T-cell (primary cell): ENCODE data around the gene KCNH2. TPM values are rescaled to one million over a fixed set of nuclear protein-coding genes. Genes with fewer than 3 reads are reported as not detected.
"Not testable (repeated sequence)": the region's sequence is repeated elsewhere in the genome, so short reads cannot be mapped to it uniquely, and the experiment has no call there.

ENCODE experiments used
- ATAC-seq, 4 experiments: fragments of 200-7000 bp in 3 of 4; fragments of 150-1000 bp in 1 of 4; cut with Tn5 transposase; replicated peaks in 1 of 4; 1 replicate in 3 of 4; 2 replicates in 1 of 4; pipeline ENCODE4 v1.10.0; 2021; ENCODE audit warnings: moderate library complexity in 3 of 4, mild to moderate bottlenecking in 2 of 4, moderate number of reproducible peaks in 1 of 4
- CTCF ChIA-PET, 2 donors: fragments of 300-600 bp; sonication (Branson Sonifier 250); formaldehyde crosslinking; loops; one replicate each; lab custom pipeline; 2022; ENCODE audit warnings: antibody characterized with exemption in 2 of 2; lab: Charles Lee
- POLR2A ChIA-PET, 2 donors: fragments of 300-600 bp; sonication (Branson Sonifier 250); formaldehyde crosslinking; loops; one replicate each; lab custom pipeline; 2022; ENCODE audit warnings: antibody characterized with exemption in 2 of 2; lab: Charles Lee
- DNase-seq, 35 experiments: peaks; one replicate each; pipeline versions ENCODE4 v3.0.0 to v3.0.0-alpha.2; 2013 to 2023
- H3K27ac ChIP-seq: one replicate; pipeline ENCODE4 v1.5.1; 2013; ENCODE audit warnings: low read length
- H3K27me3 ChIP-seq, 2 experiments: replicated peaks in 1 of 2; 1 replicate in 1 of 2; 2 replicates in 1 of 2; pipeline versions ENCODE4 v1.6.1 to v1.7.0; 2013; ENCODE audit warnings: low read length in 1 of 2, mixed read lengths in 1 of 2; ENCODE audit not compliant: control insufficient read depth in 2 of 2, insufficient read depth in 2 of 2; ENCODE audit errors: extremely low read depth in 1 of 2
- H3K36me3 ChIP-seq, 2 donors: 1 replicate in 1 of 2; 2 replicates in 1 of 2; pipeline versions ENCODE4 v1.6.1 to v1.7.0; 2013; ENCODE audit warnings: low read length in 1 of 2; ENCODE audit not compliant: control insufficient read depth in 2 of 2, insufficient read depth in 1 of 2; ENCODE audit errors: extremely low read depth in 1 of 2
- H3K4me1 ChIP-seq, 2 experiments: 1 replicate in 1 of 2; 2 replicates in 1 of 2; pipeline versions ENCODE4 v1.6.1 to v1.7.0; 2013; ENCODE audit warnings: low read length in 2 of 2, mixed read lengths in 1 of 2; ENCODE audit not compliant: insufficient read depth in 2 of 2, control insufficient read depth in 1 of 2; ENCODE audit errors: extremely low read depth in 1 of 2
- H3K4me3 ChIP-seq, 2 donors: 1 replicate in 1 of 2; 2 replicates in 1 of 2; pipeline versions ENCODE4 v1.5.1 to v1.7.0; 2013; ENCODE audit warnings: mild to moderate bottlenecking in 2 of 2, low read length in 1 of 2, moderate library complexity in 1 of 2; ENCODE audit not compliant: control insufficient read depth in 1 of 2; ENCODE audit errors: extremely low read depth in 1 of 2
- H3K9me3 ChIP-seq: 2 replicates; pipeline ENCODE4 v1.7.0; 2013
- H3K27ac Mint-ChIP-seq, 2 donors: one replicate each; pipeline ENCODE4 v1.8.0; 2020 to 2021; ENCODE audit warnings: mild to moderate bottlenecking in 2 of 2, mixed read lengths in 2 of 2
- H3K27me3 Mint-ChIP-seq, 2 donors: one replicate each; pipeline ENCODE4 v1.8.0; 2021 to 2022; ENCODE audit warnings: mixed read lengths in 2 of 2
- H3K36me3 Mint-ChIP-seq: one replicate; pipeline ENCODE4 v1.8.0; 2021; ENCODE audit warnings: mixed read lengths
- H3K4me1 Mint-ChIP-seq, 3 donors: one replicate each; pipeline ENCODE4 v1.8.0; 2020 to 2022; ENCODE audit warnings: mixed read lengths in 3 of 3, mild to moderate bottlenecking in 1 of 3
- H3K4me3 Mint-ChIP-seq, 3 donors: one replicate each; pipeline ENCODE4 v1.8.0; 2020 to 2022; ENCODE audit warnings: mild to moderate bottlenecking in 3 of 3, mixed read lengths in 3 of 3, moderate library complexity in 3 of 3
- H3K9me3 Mint-ChIP-seq, 3 donors: one replicate each; pipeline ENCODE4 v1.8.0; 2020 to 2022; ENCODE audit warnings: mixed read lengths in 3 of 3
- WGBS: methylation state at CpG from one replicate; pipeline ENCODE4 v1.1.5; 2013; ENCODE audit warnings: missing lambda C conversion rate; ENCODE audit not compliant: insufficient coverage; 5-methylcytosine and 5-hydroxymethylcytosine counted together
- total RNA-seq, 35 experiments: library from RNA in 6 of 35; stranded (reverse) in 6 of 35; fragments of 120-200 nt in 1 of 35; gene quantifications; one replicate each; pipeline versions ENCODE4 v1.2.1 to v1.2.4 and lab custom pipeline; 2013 to 2026

KCNH2 gene
- total RNA-seq, 5 donors from 2014 or later (not counting 1 experiment from before 2014, with no cell fraction given), result 2.9 to 4.6 (median 3.0) TPM

- H3K36me3 ChIP-seq, result no peaks in the 10 kb centered on the region
- Mint-ChIP-seq H3K36me3 (peaks cover 10% of the 10 kb centered on the region), H3K9me3 (no peaks in the 10 kb centered on the region), H3K27ac (peak overlapping the region; percentile 98 to 100), H3K4me1 (peaks cover 78 to 90% (median 78%) of the 10 kb centered on the region in 3 donors), H3K4me3 (peak overlapping the region; percentile 84 to 96 (median 90)), H3K27me3 (peaks cover 0 to 7% of the 10 kb centered on the region in 2 donors)
- H3K9me3 ChIP-seq, result no peaks in the 10 kb centered on the region
- peaks cover 44 to 97% of the 10 kb centered on the region in 2 experiments for H3K4me1 ChIP-seq
- peak; percentile 66 to 98 (median 91) for DNase-seq
- CTCF ChIA-PET, result interaction anchor here (0.6 to 1.3 kb wide), 8 partner anchors 14 to 235 kb away, joined by 3 to 19 read pairs (median 3); partner anchors contain the start of gene ABCB8 (in 1 of the 2)
- H3K27ac ChIP-seq, result peak overlapping the region; percentile 95
- 10% methylated on average over 52 of the region's 55 CpGs for WGBS
- POLR2A ChIA-PET, result interaction anchor here (0.6 to 1.6 kb wide), 4 partner anchors 12 to 1410 kb away, joined by 3 to 11 read pairs (median 6); partner anchors contain the start of gene ABCB8 (in 2 of the 2)
- H3K4me3 ChIP-seq, result peak overlapping the region; percentile 55 to 56
- peaks cover 0 to 15% of the 10 kb centered on the region in 2 experiments for H3K27me3 ChIP-seq
- ATAC-seq, result peak; percentile 56 to 75 (median 63)
Measured at GRCh38 chr7:151013733-151014497, 35.8 kb upstream of the KCNH2 start.

- H3K36me3 ChIP-seq, result no peaks in the 10 kb centered on the region
- H3K27ac ChIP-seq, result peak overlapping the region; percentile 95
- H3K4me1 ChIP-seq, result peaks cover 48 to 98% of the 10 kb centered on the region in 2 experiments
- ATAC-seq (peak in 1 of 4 experiments; percentile 4), DNase-seq (no peak)
- peaks cover 0 to 3% of the 10 kb centered on the region in 2 donors for H3K27me3 Mint-ChIP-seq
- H3K9me3 Mint-ChIP-seq, result no peaks in the 10 kb centered on the region
- H3K4me3 ChIP-seq, result peak overlapping the region in 1 of 2 donors; percentile 30
- peak overlapping the region; percentile 84 to 96 (median 90) for H3K4me3 Mint-ChIP-seq
- H3K4me1 Mint-ChIP-seq, result peaks cover 76 to 92% (median 80%) of the 10 kb centered on the region in 3 donors
- ChIA-PET POLR2A (interaction anchor here (0.8 to 1.6 kb wide), 3 partner anchors 13 to 15 kb away, joined by 3 to 11 read pairs (median 10); partner anchors contain the start of gene ABCB8 (in 2 of the 2)), CTCF (interaction anchor here in 1 of 2 donors (0.7 to 1.3 kb wide), 5 partner anchors 15 to 235 kb away, joined by 3 to 19 read pairs (median 3); partner anchors contain the start of gene ABCB8)
- peak overlapping the region; percentile 95 to 98 for H3K27ac Mint-ChIP-seq
- peaks cover 0 to 13% of the 10 kb centered on the region in 2 experiments for H3K27me3 ChIP-seq
- H3K9me3 ChIP-seq, result no peaks in the 10 kb centered on the region
- 10% methylated on average over 14 of the region's 26 CpGs for WGBS
- peaks cover 10% of the 10 kb centered on the region for H3K36me3 Mint-ChIP-seq
Measured at GRCh38 chr7:151013356-151013732, 35.2 kb upstream of the KCNH2 start.

GRCh38 chr7:151012911-151013347 lies 34.8 kb upstream of the KCNH2 start:
- peak in 1 of 35 experiments; percentile 54 for DNase-seq

DNA sequence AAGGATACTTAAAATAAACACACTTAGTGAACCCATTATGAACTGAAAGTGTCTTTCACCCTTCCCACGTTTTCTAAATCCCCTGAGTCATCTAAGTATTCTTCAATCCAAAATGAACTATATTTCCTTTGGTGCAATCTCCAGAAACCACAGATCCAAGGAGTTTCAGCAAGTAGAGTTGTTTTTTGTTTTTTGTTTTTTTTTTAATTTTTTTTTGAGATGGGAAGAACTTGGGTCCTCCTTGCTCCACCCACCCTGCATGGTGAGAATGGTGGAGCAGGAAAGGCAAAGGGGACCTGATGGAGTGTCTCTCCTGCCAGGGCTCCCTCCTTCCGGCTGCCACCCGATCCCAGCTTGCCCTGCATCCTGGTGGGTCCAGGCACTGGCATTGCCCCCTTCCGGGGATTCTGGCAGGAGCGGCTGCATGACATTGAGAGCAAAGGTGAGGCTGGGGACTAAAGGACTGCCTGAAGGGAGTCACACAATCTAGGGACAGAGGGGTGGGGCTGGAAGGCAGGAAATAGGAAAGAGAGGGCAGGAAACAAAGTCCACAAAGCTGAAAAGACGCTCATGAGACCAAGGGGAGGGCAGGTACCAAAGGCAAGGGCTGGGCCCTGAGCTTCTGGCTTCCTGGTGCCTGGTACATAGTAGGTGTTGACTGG lies 34.0 kb upstream of the KCNH2 start:
- no peak for DNase-seq
- ChIA-PET CTCF (interaction anchor here (0.5 to 1.7 kb wide), 2 partner anchors 49 to 97 kb away, joined by 4 to 6 read pairs; no protein-coding TSS in a partner anchor), POLR2A (interaction anchor here in 1 of 2 donors (1.8 kb wide), 1 partner anchor 16 kb away, joined by 4 read pairs; the partner anchor contains the start of gene ABCB8)
- Mint-ChIP-seq H3K9me3 (no peaks in the 10 kb centered on the region), H3K4me3 (peak overlapping the region; percentile 58 to 84 (median 71)), H3K27ac (peak overlapping the region; percentile 91 to 95), H3K27me3 (peaks cover 0 to 2% of the 10 kb centered on the region in 2 donors), H3K4me1 (peaks cover 76 to 92% (median 80%) of the 10 kb centered on the region in 3 donors), H3K36me3 (peaks cover 10% of the 10 kb centered on the region)
- Histone ChIP-seq H3K36me3 (no peaks in the 10 kb centered on the region), H3K9me3 (no peaks in the 10 kb centered on the region), H3K4me3 (no peak overlapping the region), H3K27ac (peak overlapping the region; percentile 95), H3K4me1 (peaks cover 51 to 98% of the 10 kb centered on the region in 2 experiments), H3K27me3 (peaks cover 0 to 7% of the 10 kb centered on the region in 2 experiments)
- 84% methylated on average over 5 of the region's 6 CpGs for WGBS
- ATAC-seq, result no peak

More at GRCh38 chr7:151012911-151013347, 34.8 kb upstream of the KCNH2 start:
- POLR2A ChIA-PET, result interaction anchor here in 1 of 2 donors (1.1 kb wide), 1 partner anchor 15 kb away, joined by 11 read pairs; the partner anchor contains the start of gene ABCB8
- H3K4me3 Mint-ChIP-seq, result peak overlapping the region; percentile 58 to 84 (median 71)
- Histone ChIP-seq H3K4me3 (peak overlapping the region in 1 of 2 donors; percentile 30), H3K9me3 (no peaks in the 10 kb centered on the region), H3K27me3 (peaks cover 0 to 10% of the 10 kb centered on the region in 2 experiments), H3K4me1 (peaks cover 50 to 98% of the 10 kb centered on the region in 2 experiments), H3K27ac (peak overlapping the region; percentile 95), H3K36me3 (no peaks in the 10 kb centered on the region)
- CTCF ChIA-PET, result interaction anchor here in 1 of 2 donors (1.1 kb wide), 1 partner anchor 15 kb away, joined by 19 read pairs; the partner anchor contains the start of gene ABCB8
- peaks cover 0 to 2% of the 10 kb centered on the region in 2 donors for H3K27me3 Mint-ChIP-seq
- WGBS, result 73% methylated on average over 20 of the region's 23 CpGs
- peak overlapping the region; percentile 91 to 95 for H3K27ac Mint-ChIP-seq
- peaks cover 10% of the 10 kb centered on the region for H3K36me3 Mint-ChIP-seq
- ATAC-seq, result no peak
- H3K4me1 Mint-ChIP-seq, result peaks cover 76 to 92% (median 80%) of the 10 kb centered on the region in 3 donors
- no peaks in the 10 kb centered on the region for H3K9me3 Mint-ChIP-seq

GRCh38 chr7:151011616-151012015 lies 33.5 kb upstream of the KCNH2 start:
- H3K27ac ChIP-seq, result peak overlapping the region; percentile 95
- not testable (repeated sequence) for H3K9me3 ChIP-seq, H3K4me3 ChIP-seq, DNase-seq, H3K9me3 Mint-ChIP-seq, H3K27me3 ChIP-seq, ATAC-seq, H3K36me3 ChIP-seq, H3K36me3 Mint-ChIP-seq, H3K27me3 Mint-ChIP-seq
- H3K4me1 Mint-ChIP-seq, result peaks cover 76 to 90% (median 79%) of the 10 kb centered on the region in 3 donors
- H3K4me3 Mint-ChIP-seq, result peak overlapping the region in 2 of 3 donors; percentile 60 to 84
- CTCF ChIA-PET, result interaction anchor here in 1 of 2 donors (1.7 kb wide), 1 partner anchor 49 kb away, joined by 6 read pairs; no protein-coding TSS in a partner anchor
- peak overlapping the region; percentile 91 to 95 for H3K27ac Mint-ChIP-seq
- POLR2A ChIA-PET, result interaction anchor here in 1 of 2 donors (1.8 kb wide), 1 partner anchor 17 kb away, joined by 4 read pairs; the partner anchor contains the start of gene ABCB8
- H3K4me1 ChIP-seq, result peaks cover 51 to 98% of the 10 kb centered on the region in 2 experiments
- 98% methylated on average over 8 of the region's 12 CpGs for WGBS
